DND-41 (cell line): ENCODE measurements around the gene TTC28.

ENCODE experiments used
- ATAC-seq: fragments of 200-7000 bp; cut with Tn5 transposase; 3 replicates; pipeline ENCODE4 v1.9.1; 2021; ENCODE audit warnings: low read depth; ENCODE audit not compliant: insufficient read depth
- DNase-seq: peaks from one replicate; pipeline ENCODE4 v3.0.0-alpha.2; 2020
- H2AFZ ChIP-seq: 2 replicates; pipeline ENCODE4 v1.6.0; 2012; ENCODE audit warnings: low read depth, low read length
- H3K27ac ChIP-seq: 2 replicates; pipeline ENCODE4 v1.5.1; 2012; ENCODE audit warnings: low read length, inconsistent platforms
- H3K27me3 ChIP-seq: fragments of 200-600 bp; sonication (generic); 2 replicates; pipeline ENCODE4 v1.6.0; 2012; ENCODE audit warnings: low read length, mild to moderate bottlenecking, inconsistent platforms; ENCODE audit not compliant: insufficient read depth, poor library complexity
- H3K36me3 ChIP-seq: 2 replicates; pipeline ENCODE4 v1.5.1; 2012; ENCODE audit warnings: low read length, inconsistent platforms; ENCODE audit not compliant: insufficient read depth
- H3K4me1 ChIP-seq: 2 replicates; pipeline ENCODE4 v1.5.1; 2012; ENCODE audit warnings: mild to moderate bottlenecking, low read length; ENCODE audit not compliant: insufficient read depth
- H3K4me2 ChIP-seq: 2 replicates; pipeline ENCODE4 v1.6.0; 2012; ENCODE audit warnings: mild to moderate bottlenecking, moderate library complexity, low read length, inconsistent platforms; ENCODE audit not compliant: insufficient read depth
- H3K4me3 ChIP-seq, 2 experiments: fragments of 200-600 bp in 1 of 2; shearing (Covaris generic) in 1 of 2; 2 replicates each; pipeline ENCODE4 v1.5.1; 2012 to 2016; ENCODE audit warnings: inconsistent platforms in 2 of 2, low read length in 2 of 2, mild to moderate bottlenecking in 2 of 2, low read depth in 1 of 2, moderate library complexity in 1 of 2
- H3K79me2 ChIP-seq: 2 replicates; pipeline ENCODE4 v1.6.0; 2012; ENCODE audit warnings: low read length, inconsistent platforms; ENCODE audit not compliant: insufficient read depth
- H3K9ac ChIP-seq: 2 replicates; pipeline ENCODE4 v1.6.0; 2012; ENCODE audit warnings: low read depth, mild to moderate bottlenecking, inconsistent platforms, low read length, moderate library complexity
- H3K9me3 ChIP-seq: 2 replicates; pipeline ENCODE4 v1.5.1; 2012; ENCODE audit warnings: low read length, moderate library complexity, mild to moderate bottlenecking, inconsistent platforms; ENCODE audit not compliant: insufficient read depth, severe bottlenecking
- H4K20me1 ChIP-seq: 2 replicates; pipeline ENCODE4 v1.6.0; 2012; ENCODE audit warnings: low read length; ENCODE audit not compliant: insufficient read depth
- CTCF ChIP-seq: IDR thresholded peaks from 2 replicates; pipeline ENCODE4 v1.5.1; 2012; ENCODE audit warnings: borderline replicate concordance, low read length, moderate library complexity, mild to moderate bottlenecking; ENCODE audit not compliant: poor library complexity, severe bottlenecking; ENCODE audit errors: extremely low read depth
- EZH2 ChIP-seq: IDR thresholded peaks from 3 replicates; pipeline ENCODE4 v1.6.1; 2012; ENCODE audit warnings: borderline replicate concordance, low read depth, mild to moderate bottlenecking, moderate library complexity, low read length, inconsistent platforms; ENCODE audit not compliant: severe bottlenecking

The TTC28 gene

GRCh38 chr22:27978317-27978716 lies 701.3 kb downstream of the TTC28 start:
- H3K4me1 ChIP-seq: no peaks in the 10 kb centered on the region
- H3K9ac ChIP-seq: no peak overlapping the region
- ATAC-seq (no peak), DNase-seq (no peak)
- no peaks in the 10 kb centered on the region; the same call in 1 of the 2 replicates for H4K20me1 ChIP-seq
- H3K27me3 ChIP-seq: no peaks in the 10 kb centered on the region
- H2AFZ ChIP-seq: no peak overlapping the region
- TF ChIP-seq CTCF (no peak), EZH2 (no peak)
- H3K36me3 ChIP-seq: peaks cover 47% of the 10 kb centered on the region
- H3K9me3 ChIP-seq: no peaks in the 10 kb centered on the region
- H3K27ac ChIP-seq: no peak overlapping the region
- no peaks in the 10 kb centered on the region for H3K79me2 ChIP-seq
- no peak overlapping the region for H3K4me2 ChIP-seq
- H3K4me3 ChIP-seq: no peak overlapping the region

- Histone ChIP-seq H3K27me3 (no peaks in the 10 kb centered on the region), H3K4me1 (no peaks in the 10 kb centered on the region), H3K27ac (no peak overlapping the region), H3K4me3 (no peak overlapping the region), H3K4me2 (no peak overlapping the region), H3K79me2 (no peaks in the 10 kb centered on the region), H3K9ac (no peak overlapping the region), H4K20me1 (no peaks in the 10 kb centered on the region; the same call in 1 of the 2 replicates), H3K9me3 (no peaks in the 10 kb centered on the region), H2AFZ (no peak overlapping the region), H3K36me3 (peaks cover 29% of the 10 kb centered on the region)
- DNase-seq: no peak
- no peak for ATAC-seq
- no peak for TF ChIP-seq CTCF
- no peak for TF ChIP-seq EZH2
Measured at GRCh38 chr22:27976586-27976985, 703.1 kb downstream of the TTC28 start.

- H3K27me3 ChIP-seq: no peaks in the 10 kb centered on the region
- TF ChIP-seq EZH2 (no peak), CTCF (no peak)
- no peak for DNase-seq
- H3K9ac ChIP-seq: no peak overlapping the region
- H3K4me1 ChIP-seq: no peaks in the 10 kb centered on the region
- H3K4me3 ChIP-seq: no peak overlapping the region
- H3K4me2 ChIP-seq: no peak overlapping the region
- H3K36me3 ChIP-seq: peaks cover 24% of the 10 kb centered on the region
- H4K20me1 ChIP-seq: no peaks in the 10 kb centered on the region; the same call in 1 of the 2 replicates
- ATAC-seq: no peak
- no peak overlapping the region for H2AFZ ChIP-seq
- H3K9me3 ChIP-seq: peaks cover 5% of the 10 kb centered on the region
- H3K27ac ChIP-seq: no peak overlapping the region
- no peaks in the 10 kb centered on the region for H3K79me2 ChIP-seq
Measured at GRCh38 chr22:27975381-27976013, 704.1 kb downstream of the TTC28 start.

GRCh38 chr22:27973846-27974245 lies 705.8 kb downstream of the TTC28 start:
- H3K27ac ChIP-seq: no peak overlapping the region
- no peak overlapping the region for H3K4me3 ChIP-seq
- peaks cover 12% of the 10 kb centered on the region; the same call in 1 of the 2 replicates for H3K36me3 ChIP-seq
- no peak for DNase-seq
- H3K27me3 ChIP-seq: no peaks in the 10 kb centered on the region
- no peak overlapping the region for H3K9ac ChIP-seq
- no peak overlapping the region for H3K4me2 ChIP-seq
- no peaks in the 10 kb centered on the region for H3K4me1 ChIP-seq
- no peaks in the 10 kb centered on the region for H3K79me2 ChIP-seq
- ATAC-seq: no peak
- H4K20me1 ChIP-seq: no peaks in the 10 kb centered on the region; the same call in 1 of the 2 replicates
- peaks cover 7% of the 10 kb centered on the region for H3K9me3 ChIP-seq
- H2AFZ ChIP-seq: no peak overlapping the region
- TF ChIP-seq CTCF: no peak
- no peak for TF ChIP-seq EZH2
